Measurements from ENCODE around the gene RAB27A.

Gene RAB27A

GRCh38 chr15:55230953-55231352 is 58.7 kb downstream of the RAB27A start:
- no peak for TF ChIP-seq CTCF (IDR thresholded peaks at IDR 0.05; ENCODE audit: extremely low read depth, insufficient read depth, missing control alignments)
- in situ Hi-C loops (cut with MboI; ENCODE audit: low pct_unique_long_range_greater_than_20kb, low sequenced_read_pairs, unreplicated experiment): no loop called here
- no peak for DNase-seq (ENCODE audit: low spot score)

GRCh38 chr15:55230051-55230670 is 59.5 kb downstream of the RAB27A start:
- no peak for DNase-seq (ENCODE audit: low spot score)
- in situ Hi-C loops (cut with MboI; ENCODE audit: low pct_unique_long_range_greater_than_20kb, low sequenced_read_pairs, unreplicated experiment): no loop called here
- TF ChIP-seq CTCF (IDR thresholded peaks at IDR 0.05; ENCODE audit: extremely low read depth, insufficient read depth, missing control alignments): no peak

GRCh38 chr15:55226127-55226526 is 63.5 kb downstream of the RAB27A start:
- no peak for DNase-seq (ENCODE audit: low spot score)
- no peak for TF ChIP-seq CTCF (IDR thresholded peaks at IDR 0.05; ENCODE audit: extremely low read depth, insufficient read depth, missing control alignments)
- in situ Hi-C loops (cut with MboI; ENCODE audit: low pct_unique_long_range_greater_than_20kb, low sequenced_read_pairs, unreplicated experiment): no loop called here

GRCh38 chr15:55224892-55225291 is 64.7 kb downstream of the RAB27A start:
- no peak for TF ChIP-seq CTCF (IDR thresholded peaks at IDR 0.05; ENCODE audit: extremely low read depth, insufficient read depth, missing control alignments)
- in situ Hi-C loops (cut with MboI; ENCODE audit: low pct_unique_long_range_greater_than_20kb, low sequenced_read_pairs, unreplicated experiment): loop anchor here (25.0 kb wide), 1 partner anchor 187 kb away; the partner anchor contains the start of genes CCPG1 and PIERCE2
- DNase-seq (ENCODE audit: low spot score): no peak

- no peak for TF ChIP-seq CTCF (IDR thresholded peaks at IDR 0.05; ENCODE audit: extremely low read depth, insufficient read depth, missing control alignments)
- peak; percentile 27 for DNase-seq (ENCODE audit: low spot score)
- in situ Hi-C loops (cut with MboI; ENCODE audit: low pct_unique_long_range_greater_than_20kb, low sequenced_read_pairs, unreplicated experiment): loop anchor here (25.0 kb wide), 1 partner anchor 190 kb away; the partner anchor contains the start of genes CCPG1 and PIERCE2
Measured at GRCh38 chr15:55222588-55222987, 67.0 kb downstream of the RAB27A start.

GRCh38 chr15:55221090-55222011 is 68.3 kb downstream of the RAB27A start:
- DNase-seq (ENCODE audit: low spot score): peak; percentile 42
- no peak for TF ChIP-seq CTCF (IDR thresholded peaks at IDR 0.05; ENCODE audit: extremely low read depth, insufficient read depth, missing control alignments)
- in situ Hi-C loops (cut with MboI; ENCODE audit: low pct_unique_long_range_greater_than_20kb, low sequenced_read_pairs, unreplicated experiment): loop anchor here (25.0 kb wide), 1 partner anchor 191 kb away; the partner anchor contains the start of genes CCPG1 and PIERCE2

Data from GM13977 (cell line).